ENCODE measurements around the gene CASTOR2. TPM values are rescaled to one million over a fixed set of nuclear protein-coding genes. Genes with fewer than 3 reads are reported as not detected.
"Not testable (repeated sequence)": the region's sequence is repeated elsewhere in the genome, so short reads cannot be mapped to it uniquely, and the experiment has no call there.

CASTOR2 gene
- total RNA-seq, result 10 to 100 TPM in 2 of 4 donors, 1 to 10 TPM in 2; 7.7 to 22.7 (median 14.3) TPM

- ATAC-seq (ENCODE audit: low FRiP score), result peak; percentile 82
- DNase-seq (ENCODE audit: low spot score), result not testable (repeated sequence)
These were observed at the start of gene CASTOR2 for GRCh38 chr7:74964511-74965119. Gene CASTOR2 (plus strand): TSS chr7:74964705. CDS start chr7:74964986, 281 bp downstream.

GRCh38 chr7:74922321-74922890 lies 42.1 kb upstream of the CASTOR2 start:
- not testable (repeated sequence) for DNase-seq (ENCODE audit: low spot score); ATAC-seq (ENCODE audit: low FRiP score)

GRCh38 chr7:74923644-74924043 lies 40.9 kb upstream of the CASTOR2 start:
- not testable (repeated sequence) for ATAC-seq (ENCODE audit: low FRiP score); DNase-seq (ENCODE audit: low spot score)

GRCh38 chr7:74926968-74927367 lies 37.5 kb upstream of the CASTOR2 start:
- not testable (repeated sequence) for DNase-seq (ENCODE audit: low spot score); ATAC-seq (ENCODE audit: low FRiP score)

- not testable (repeated sequence) for ATAC-seq (ENCODE audit: low FRiP score); DNase-seq (ENCODE audit: low spot score)
These were observed 32.8 kb upstream of the CASTOR2 start for GRCh38 chr7:74931563-74932328.

GRCh38 chr7:74939429-74939828 lies 25.1 kb upstream of the CASTOR2 start:
- not testable (repeated sequence) for DNase-seq (ENCODE audit: low spot score); ATAC-seq (ENCODE audit: low FRiP score)

- not testable (repeated sequence) for DNase-seq (ENCODE audit: low spot score)
- ATAC-seq (ENCODE audit: low FRiP score), result peak; percentile 85
These were observed 23.0 kb upstream of the CASTOR2 start for GRCh38 chr7:74941302-74942069.

- DNase-seq (ENCODE audit: low spot score); ATAC-seq (ENCODE audit: low FRiP score): not testable (repeated sequence)
These were observed 20.6 kb upstream of the CASTOR2 start for GRCh38 chr7:74943923-74944322.

GRCh38 chr7:74947741-74948140 lies 16.8 kb upstream of the CASTOR2 start:
- not testable (repeated sequence) for DNase-seq (ENCODE audit: low spot score); ATAC-seq (ENCODE audit: low FRiP score)

- not testable (repeated sequence) for DNase-seq (ENCODE audit: low spot score); ATAC-seq (ENCODE audit: low FRiP score)
These were observed 10.7 kb upstream of the CASTOR2 start for GRCh38 chr7:74953774-74954173.

GRCh38 chr7:74958328-74958727 lies 6.2 kb upstream of the CASTOR2 start:
- DNase-seq (ENCODE audit: low spot score); ATAC-seq (ENCODE audit: low FRiP score): not testable (repeated sequence)

- DNase-seq (ENCODE audit: low spot score), result not testable (repeated sequence)
- peak; percentile 24 for ATAC-seq (ENCODE audit: low FRiP score)
These were observed 598 bp upstream of the CASTOR2 start for GRCh38 chr7:74963704-74964510.

GRCh38 chr7:74966208-74966854 lies 1.8 kb downstream of the CASTOR2 start:
- not testable (repeated sequence) for ATAC-seq (ENCODE audit: low FRiP score); DNase-seq (ENCODE audit: low spot score)

GRCh38 chr7:74966909-74967308 lies 2.4 kb downstream of the CASTOR2 start:
- not testable (repeated sequence) for DNase-seq (ENCODE audit: low spot score); ATAC-seq (ENCODE audit: low FRiP score)

GRCh38 chr7:74971431-74971830 lies 6.9 kb downstream of the CASTOR2 start:
- not testable (repeated sequence) for DNase-seq (ENCODE audit: low spot score); ATAC-seq (ENCODE audit: low FRiP score)

- ATAC-seq (ENCODE audit: low FRiP score); DNase-seq (ENCODE audit: low spot score): not testable (repeated sequence)
These were observed 7.9 kb downstream of the CASTOR2 start for GRCh38 chr7:74972377-74972776.

- DNase-seq (ENCODE audit: low spot score); ATAC-seq (ENCODE audit: low FRiP score): not testable (repeated sequence)
These were observed 11.5 kb downstream of the CASTOR2 start for GRCh38 chr7:74975959-74976358.

- not testable (repeated sequence) for ATAC-seq (ENCODE audit: low FRiP score); DNase-seq (ENCODE audit: low spot score)
These were observed 13.0 kb downstream of the CASTOR2 start for GRCh38 chr7:74977523-74977922.

All from omental fat pad (tissue), 4 donors.